ENCODE results near the gene WDR4.

DNA sequence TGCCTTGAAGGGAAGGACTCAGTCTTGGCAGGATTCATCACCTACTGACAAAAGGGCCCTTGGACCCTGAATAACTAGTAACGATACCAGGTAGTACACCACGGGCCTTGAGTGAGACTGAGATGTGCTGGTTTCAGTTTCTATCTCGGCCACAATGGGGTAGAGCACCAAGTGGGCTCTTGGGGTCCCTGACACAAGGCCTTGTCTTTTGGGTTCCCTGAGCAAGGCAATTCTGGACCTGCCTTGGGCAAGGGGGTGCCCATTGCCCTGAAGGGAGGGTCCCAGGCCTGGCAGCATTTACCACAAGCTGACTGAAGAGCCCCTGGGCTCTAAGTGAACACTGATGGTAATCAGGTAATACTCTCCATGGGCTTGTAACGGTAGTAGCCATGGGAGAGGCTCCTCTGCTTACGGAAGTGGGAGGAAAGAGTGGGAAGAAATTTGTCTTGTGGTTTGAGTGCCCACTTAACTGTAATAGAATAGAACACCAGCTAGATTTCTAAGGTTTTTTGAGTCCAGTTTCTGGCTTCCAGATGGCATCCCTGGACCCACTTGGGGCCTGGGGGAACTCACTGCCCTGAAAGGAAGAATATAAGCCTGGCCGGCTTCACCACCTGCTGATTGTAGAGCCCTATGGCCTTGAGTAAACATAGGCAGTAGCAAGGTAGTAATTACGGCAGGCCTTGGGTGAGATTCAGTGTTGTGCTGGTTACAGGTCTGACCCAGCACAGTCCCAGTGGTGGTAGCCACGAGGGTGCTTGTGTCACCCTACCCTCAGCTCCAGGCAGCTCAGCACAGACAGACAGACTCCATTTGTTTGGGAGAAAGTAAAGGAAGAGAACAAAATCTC lies 58.5 kb downstream of the WDR4 start:
- no peak for TF ChIP-seq CTCF (IDR thresholded peaks at IDR 0.05)
- no peak for TF ChIP-seq POLR2A (IDR thresholded peaks at IDR 0.05)
